ENCODE results near the gene NDC80. TPM values are rescaled to one million over a fixed set of nuclear protein-coding genes. Genes with fewer than 3 reads are reported as not detected.
"Not testable (repeated sequence)": the region's sequence is repeated elsewhere in the genome, so short reads cannot be mapped to it uniquely, and the experiment has no call there.

NDC80 gene
- total and polyA plus RNA-seq, 9 donors = 10.6 to 17.8 (median 14.6) TPM

DNA sequence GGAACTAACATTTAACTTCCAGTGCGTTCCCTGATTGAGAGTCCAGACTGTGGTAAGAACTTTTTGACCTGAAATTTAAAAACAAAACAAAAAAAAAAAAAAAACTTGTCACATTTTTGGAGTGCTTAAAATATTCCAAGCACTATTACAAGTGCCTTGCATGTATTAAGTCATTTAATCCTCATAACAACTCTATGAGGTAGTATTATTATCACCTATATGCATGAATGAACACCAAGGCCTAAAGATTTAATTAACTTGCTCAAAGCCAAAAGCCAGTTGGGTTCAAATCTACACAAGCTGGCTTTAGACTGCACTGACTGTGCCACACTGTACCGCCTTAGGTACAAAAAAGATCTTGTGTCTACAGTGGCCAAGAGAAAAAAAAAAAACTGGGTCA lies 35.3 kb upstream of the NDC80 start:
- no peak for DNase-seq
- H3K9me3 ChIP-seq (replicated peaks; ENCODE audit: control insufficient read depth, low read depth, low read length) = peaks cover 2% of the 10 kb centered on the region
- H3K4me1 ChIP-seq (ENCODE audit: control insufficient read depth, insufficient read depth, low read length) = no peaks in the 10 kb centered on the region
- peak overlapping the region; percentile 66 for H3K27ac ChIP-seq (ENCODE audit: low read length)
- 100% methylated on average over 1 of the region's 2 CpGs for WGBS (ENCODE audit: insufficient coverage)
- no peaks in the 10 kb centered on the region for H3K36me3 ChIP-seq (ENCODE audit: control insufficient read depth, insufficient read depth, low read length)
- H3K27me3 ChIP-seq (ENCODE audit: control insufficient read depth, insufficient read depth, low read length) = no peaks in the 10 kb centered on the region
- no peak overlapping the region for H3K4me3 ChIP-seq (ENCODE audit: low read length)

DNA sequence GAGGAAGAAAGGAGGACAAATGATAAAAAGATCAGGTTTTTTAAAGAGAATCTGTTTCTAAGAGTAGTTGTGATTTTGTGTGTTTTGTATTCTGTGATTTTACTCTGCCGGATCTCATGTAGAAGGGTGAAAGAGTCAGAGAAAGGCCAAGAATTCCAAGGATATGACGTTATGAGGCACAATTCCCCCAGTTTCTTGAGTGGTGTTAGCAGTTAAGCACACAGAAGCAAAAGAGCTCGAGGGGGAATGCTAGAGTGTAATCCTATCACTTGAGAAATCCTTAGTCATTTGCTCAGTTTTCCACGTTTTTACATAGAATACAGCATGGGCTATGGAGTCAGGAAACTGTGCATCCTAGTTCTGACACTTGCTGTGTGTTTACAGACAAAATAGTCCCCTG lies 34.9 kb upstream of the NDC80 start:
- H3K27ac ChIP-seq (ENCODE audit: low read length) = peak overlapping the region; percentile 66
- DNase-seq = peak; percentile 92

DNA sequence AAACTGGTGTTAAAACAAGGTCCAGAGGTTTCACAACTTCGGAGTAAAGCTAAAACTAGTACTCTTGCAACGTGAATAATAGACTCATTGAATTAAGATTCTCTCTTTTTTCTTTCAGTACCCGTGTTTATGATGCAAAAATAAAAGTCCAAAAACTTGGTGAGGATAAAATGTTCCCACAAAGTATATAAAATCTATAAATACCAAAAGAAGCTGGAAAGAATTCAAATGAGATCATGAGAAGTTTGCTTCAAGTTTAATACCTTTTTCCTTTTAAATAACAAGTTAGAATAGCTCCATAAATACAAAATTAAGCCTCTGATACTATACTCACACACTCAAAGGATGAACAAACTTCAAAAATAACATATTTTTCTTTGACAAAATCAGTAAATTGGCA lies 34.1 kb upstream of the NDC80 start:
- H3K27me3 ChIP-seq (ENCODE audit: control insufficient read depth, insufficient read depth, low read length) = no peaks in the 10 kb centered on the region
- peak; percentile 68 for DNase-seq
- WGBS (ENCODE audit: insufficient coverage) = no CpG with 5 or more reads among the region's 3 CpGs
- H3K9me3 ChIP-seq (replicated peaks; ENCODE audit: control insufficient read depth, low read depth, low read length) = no peaks in the 10 kb centered on the region
- no peak overlapping the region for H3K4me3 ChIP-seq (ENCODE audit: low read length)
- H3K36me3 ChIP-seq (ENCODE audit: control insufficient read depth, insufficient read depth, low read length) = no peaks in the 10 kb centered on the region
- H3K27ac ChIP-seq (ENCODE audit: low read length) = no peak overlapping the region
- no peaks in the 10 kb centered on the region for H3K4me1 ChIP-seq (ENCODE audit: control insufficient read depth, insufficient read depth, low read length)

More for the DNA sequence above, 34.9 kb upstream of the NDC80 start:
- no peaks in the 10 kb centered on the region for H3K27me3 ChIP-seq (ENCODE audit: control insufficient read depth, insufficient read depth, low read length)
- no peaks in the 10 kb centered on the region for H3K4me1 ChIP-seq (ENCODE audit: control insufficient read depth, insufficient read depth, low read length)
- H3K4me3 ChIP-seq (ENCODE audit: low read length) = no peak overlapping the region
- WGBS (ENCODE audit: insufficient coverage) = no CpG with 5 or more reads among the region's 4 CpGs
- H3K9me3 ChIP-seq (replicated peaks; ENCODE audit: control insufficient read depth, low read depth, low read length) = peaks cover 2% of the 10 kb centered on the region
- no peaks in the 10 kb centered on the region for H3K36me3 ChIP-seq (ENCODE audit: control insufficient read depth, insufficient read depth, low read length)

DNA sequence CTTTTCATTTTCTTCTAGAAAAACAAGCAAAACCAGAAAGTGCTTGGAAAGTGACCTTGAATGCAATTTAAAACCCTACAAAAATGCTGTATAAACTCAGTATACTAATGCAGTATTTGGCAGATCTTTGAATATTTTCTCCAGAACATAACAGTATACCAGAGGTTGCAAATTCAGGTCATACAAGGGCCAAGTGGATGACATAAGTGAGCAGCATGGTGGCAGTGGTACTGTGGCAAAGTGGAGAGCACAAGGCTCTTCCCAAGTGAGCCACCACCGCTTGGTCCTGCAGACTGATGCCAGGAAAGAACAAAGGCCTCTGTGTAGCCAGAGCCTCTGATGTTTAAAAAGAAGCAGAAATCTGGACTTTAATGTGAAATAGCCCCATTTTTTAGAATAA lies 33.1 kb upstream of the NDC80 start:
- Histone ChIP-seq H3K4me1 (ENCODE audit: control insufficient read depth, insufficient read depth, low read length) (no peaks in the 10 kb centered on the region), H3K9me3 (replicated peaks; ENCODE audit: control insufficient read depth, low read depth, low read length) (no peaks in the 10 kb centered on the region), H3K27me3 (ENCODE audit: control insufficient read depth, insufficient read depth, low read length) (no peaks in the 10 kb centered on the region), H3K27ac (ENCODE audit: low read length) (no peak overlapping the region), H3K36me3 (ENCODE audit: control insufficient read depth, insufficient read depth, low read length) (no peaks in the 10 kb centered on the region), H3K4me3 (ENCODE audit: low read length) (no peak overlapping the region)
- WGBS (ENCODE audit: insufficient coverage) = 73% methylated on average over 1 of the region's 1 CpG
- peak; percentile 30 for DNase-seq

DNA sequence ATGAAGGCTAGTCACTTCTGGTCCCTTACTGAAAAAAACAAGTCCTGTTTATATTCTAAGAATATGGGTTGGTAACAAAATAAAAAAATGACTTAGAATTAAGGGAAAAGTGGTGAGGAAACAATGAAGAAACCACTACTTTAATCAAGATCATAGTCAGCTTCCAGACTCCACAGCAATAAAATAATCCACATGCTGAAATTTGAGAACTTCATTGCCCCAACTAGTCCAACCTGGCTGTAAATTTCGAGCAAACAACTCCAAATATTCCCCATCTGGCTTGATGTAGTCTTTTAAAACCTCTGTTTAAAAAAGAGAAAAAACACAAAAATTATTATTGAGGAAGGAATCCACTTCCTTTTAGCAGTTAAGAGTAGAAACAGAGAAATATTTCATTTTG lies 32.5 kb upstream of the NDC80 start:
- no peak overlapping the region for H3K27ac ChIP-seq (ENCODE audit: low read length)
- DNase-seq = peak; percentile 25
- H3K36me3 ChIP-seq (ENCODE audit: control insufficient read depth, insufficient read depth, low read length) = no peaks in the 10 kb centered on the region
- no peaks in the 10 kb centered on the region for H3K9me3 ChIP-seq (replicated peaks; ENCODE audit: control insufficient read depth, low read depth, low read length)
- no peak overlapping the region for H3K4me3 ChIP-seq (ENCODE audit: low read length)
- WGBS (ENCODE audit: insufficient coverage) = no CpG with 5 or more reads among the region's 1 CpG
- H3K4me1 ChIP-seq (ENCODE audit: control insufficient read depth, insufficient read depth, low read length) = no peaks in the 10 kb centered on the region
- H3K27me3 ChIP-seq (ENCODE audit: control insufficient read depth, insufficient read depth, low read length) = no peaks in the 10 kb centered on the region

DNA sequence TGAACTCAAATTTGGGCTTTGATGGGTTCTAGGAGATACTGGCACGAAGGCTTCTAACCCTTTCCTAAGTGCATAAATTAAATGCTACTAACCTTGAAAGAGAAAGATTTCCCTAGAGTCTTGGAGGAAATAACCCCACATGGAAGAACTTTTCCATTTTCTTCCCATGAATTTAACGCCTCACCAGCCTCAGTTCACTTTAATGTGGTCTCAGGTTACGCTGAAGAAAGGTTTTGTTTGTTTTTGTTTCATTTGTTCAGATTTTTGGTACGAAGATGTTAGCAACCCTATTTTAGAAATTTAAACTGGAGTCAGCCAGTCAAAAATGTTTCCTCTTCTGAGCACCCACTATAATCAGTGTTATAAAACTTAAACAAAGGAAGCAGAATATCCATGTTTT lies 30.8 kb upstream of the NDC80 start:
- no CpG with 5 or more reads among the region's 4 CpGs for WGBS (ENCODE audit: insufficient coverage)
- Histone ChIP-seq H3K9me3 (replicated peaks; ENCODE audit: control insufficient read depth, low read depth, low read length) (no peaks in the 10 kb centered on the region), H3K27me3 (ENCODE audit: control insufficient read depth, insufficient read depth, low read length) (no peaks in the 10 kb centered on the region), H3K36me3 (ENCODE audit: control insufficient read depth, insufficient read depth, low read length) (no peaks in the 10 kb centered on the region), H3K4me3 (ENCODE audit: low read length) (no peak overlapping the region), H3K27ac (ENCODE audit: low read length) (no peak overlapping the region), H3K4me1 (ENCODE audit: control insufficient read depth, insufficient read depth, low read length) (no peaks in the 10 kb centered on the region)
- no peak for DNase-seq

DNA sequence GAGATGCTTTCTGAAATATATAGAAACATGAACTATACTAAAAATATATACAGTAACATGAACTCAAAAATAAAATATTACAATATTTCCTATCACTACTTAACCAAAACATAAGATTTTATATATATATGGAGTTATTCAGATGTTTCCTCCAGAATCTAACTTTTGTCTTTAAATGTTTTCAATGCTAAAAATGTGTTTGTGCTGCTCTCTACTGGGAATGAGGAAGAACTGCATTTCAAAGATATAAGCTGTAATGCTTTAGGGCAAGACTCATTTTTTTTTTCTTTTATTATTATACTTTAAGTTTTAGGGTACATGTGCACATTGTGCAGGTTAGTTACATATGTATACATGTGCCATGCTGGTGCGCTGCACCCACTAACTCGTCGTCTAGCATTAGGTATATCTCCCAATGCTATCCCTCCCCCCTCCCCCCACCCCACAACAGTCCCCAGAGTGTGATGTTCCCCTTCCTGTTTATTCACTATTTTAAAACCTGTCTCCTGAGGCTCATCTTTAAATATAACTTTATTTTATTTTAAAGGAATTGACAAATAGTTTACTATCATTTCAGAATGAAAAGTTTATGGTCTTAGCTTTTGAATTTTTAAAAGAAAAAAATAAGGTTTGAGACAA lies 29.3 kb upstream of the NDC80 start:
- DNase-seq = peak; percentile 76
- no CpG with 5 or more reads among the region's 3 CpGs for WGBS (ENCODE audit: insufficient coverage)

DNA sequence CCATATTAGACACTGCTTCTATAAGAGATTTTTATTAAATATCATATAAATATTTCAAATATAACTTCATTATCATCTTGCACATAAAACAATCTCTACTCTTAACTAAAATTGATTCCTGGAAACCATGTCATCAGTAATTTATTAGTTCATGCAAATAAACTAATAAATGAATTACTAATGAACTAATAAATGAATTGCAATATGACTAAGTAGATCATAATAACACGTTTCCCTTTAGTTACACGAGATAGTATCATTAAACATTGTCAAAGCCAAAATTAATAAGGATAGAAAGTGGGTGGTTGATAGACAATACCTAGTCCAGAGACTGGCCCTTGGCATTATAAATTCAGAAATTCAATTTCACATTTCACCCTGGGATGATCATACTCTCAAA lies 26.2 kb upstream of the NDC80 start:
- Histone ChIP-seq H3K4me1 (ENCODE audit: control insufficient read depth, insufficient read depth, low read length) (no peaks in the 10 kb centered on the region), H3K36me3 (ENCODE audit: control insufficient read depth, insufficient read depth, low read length) (peaks cover 3% of the 10 kb centered on the region), H3K9me3 (replicated peaks; ENCODE audit: control insufficient read depth, low read depth, low read length) (no peaks in the 10 kb centered on the region), H3K27ac (ENCODE audit: low read length) (no peak overlapping the region), H3K4me3 (ENCODE audit: low read length) (no peak overlapping the region), H3K27me3 (ENCODE audit: control insufficient read depth, insufficient read depth, low read length) (no peaks in the 10 kb centered on the region)
- DNase-seq = no peak
- no CpG with 5 or more reads among the region's 2 CpGs for WGBS (ENCODE audit: insufficient coverage)

More for the DNA sequence above, 29.3 kb upstream of the NDC80 start:
- not testable (repeated sequence) for H3K9me3 ChIP-seq (replicated peaks; ENCODE audit: control insufficient read depth, low read depth, low read length); H3K4me1 ChIP-seq (ENCODE audit: control insufficient read depth, insufficient read depth, low read length); H3K4me3 ChIP-seq (ENCODE audit: low read length); H3K27ac ChIP-seq (ENCODE audit: low read length); H3K36me3 ChIP-seq (ENCODE audit: control insufficient read depth, insufficient read depth, low read length); H3K27me3 ChIP-seq (ENCODE audit: control insufficient read depth, insufficient read depth, low read length)

DNA sequence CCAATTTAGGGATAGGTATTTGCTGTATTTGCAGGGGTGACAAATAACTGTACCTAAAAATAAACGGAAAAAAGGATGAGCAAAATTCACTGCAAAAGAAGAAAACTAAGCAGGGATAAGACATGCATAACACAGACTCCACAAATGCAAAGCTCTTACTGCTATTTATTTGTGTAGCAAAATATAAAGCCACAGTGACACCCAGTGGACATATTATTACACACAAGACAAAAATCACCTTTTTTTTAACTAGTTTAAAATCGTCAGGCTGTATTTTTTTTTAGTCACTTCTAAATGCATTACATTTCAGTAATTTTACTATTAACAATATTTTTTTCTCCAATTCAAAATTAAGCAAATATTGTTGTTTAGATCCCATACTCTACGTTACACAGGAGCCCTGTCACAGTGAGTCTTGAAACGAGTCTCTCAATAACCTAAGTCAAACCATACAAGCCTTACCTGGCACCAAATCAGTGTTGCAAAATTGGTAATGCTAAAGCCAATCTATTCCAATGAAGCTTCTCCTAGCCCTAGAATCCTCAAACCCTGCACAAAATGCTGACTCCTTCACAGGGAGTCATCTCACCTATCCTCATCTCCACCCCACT lies 23.8 kb upstream of the NDC80 start:
- Histone ChIP-seq H3K27me3 (ENCODE audit: control insufficient read depth, insufficient read depth, low read length) (no peaks in the 10 kb centered on the region), H3K4me1 (ENCODE audit: control insufficient read depth, insufficient read depth, low read length) (no peaks in the 10 kb centered on the region), H3K9me3 (replicated peaks; ENCODE audit: control insufficient read depth, low read depth, low read length) (no peaks in the 10 kb centered on the region), H3K36me3 (ENCODE audit: control insufficient read depth, insufficient read depth, low read length) (peaks cover 6% of the 10 kb centered on the region), H3K4me3 (ENCODE audit: low read length) (no peak overlapping the region), H3K27ac (ENCODE audit: low read length) (no peak overlapping the region)
- WGBS (ENCODE audit: insufficient coverage) = 81% methylated on average over 2 of the region's 4 CpGs
- peak; percentile 78 for DNase-seq

DNA sequence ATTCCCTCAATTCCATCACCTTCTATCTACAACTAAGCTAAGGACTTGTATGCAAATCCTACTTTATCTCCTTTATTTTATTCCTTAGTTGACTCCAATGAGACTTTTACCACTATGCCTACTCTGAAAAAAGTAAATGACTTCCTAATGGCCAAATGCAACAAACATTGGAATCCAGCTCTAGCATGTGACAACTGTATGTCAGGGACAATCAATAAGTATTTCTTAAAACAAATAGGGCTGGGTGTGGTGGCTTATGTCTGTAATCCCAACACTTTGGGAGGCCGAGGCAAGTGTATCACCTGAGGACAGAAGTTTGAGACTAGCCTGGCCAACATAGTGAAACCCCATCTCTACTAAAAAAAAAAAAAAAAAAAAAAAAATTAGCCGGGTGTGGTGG lies 21.9 kb upstream of the NDC80 start:
- H3K4me1 ChIP-seq (ENCODE audit: control insufficient read depth, insufficient read depth, low read length) = no peaks in the 10 kb centered on the region
- no peak for DNase-seq
- WGBS (ENCODE audit: insufficient coverage) = no CpG with 5 or more reads among the region's 2 CpGs
- H3K27ac ChIP-seq (ENCODE audit: low read length) = no peak overlapping the region
- no peaks in the 10 kb centered on the region for H3K27me3 ChIP-seq (ENCODE audit: control insufficient read depth, insufficient read depth, low read length)
- no peak overlapping the region for H3K4me3 ChIP-seq (ENCODE audit: low read length)
- peaks cover 6% of the 10 kb centered on the region for H3K36me3 ChIP-seq (ENCODE audit: control insufficient read depth, insufficient read depth, low read length)
- H3K9me3 ChIP-seq (replicated peaks; ENCODE audit: control insufficient read depth, low read depth, low read length) = no peaks in the 10 kb centered on the region
